ENCODE results near the gene CARS2. TPM values are rescaled to one million over a fixed set of nuclear protein-coding genes. Genes with fewer than 3 reads are reported as not detected.

Gene CARS2, protein sequence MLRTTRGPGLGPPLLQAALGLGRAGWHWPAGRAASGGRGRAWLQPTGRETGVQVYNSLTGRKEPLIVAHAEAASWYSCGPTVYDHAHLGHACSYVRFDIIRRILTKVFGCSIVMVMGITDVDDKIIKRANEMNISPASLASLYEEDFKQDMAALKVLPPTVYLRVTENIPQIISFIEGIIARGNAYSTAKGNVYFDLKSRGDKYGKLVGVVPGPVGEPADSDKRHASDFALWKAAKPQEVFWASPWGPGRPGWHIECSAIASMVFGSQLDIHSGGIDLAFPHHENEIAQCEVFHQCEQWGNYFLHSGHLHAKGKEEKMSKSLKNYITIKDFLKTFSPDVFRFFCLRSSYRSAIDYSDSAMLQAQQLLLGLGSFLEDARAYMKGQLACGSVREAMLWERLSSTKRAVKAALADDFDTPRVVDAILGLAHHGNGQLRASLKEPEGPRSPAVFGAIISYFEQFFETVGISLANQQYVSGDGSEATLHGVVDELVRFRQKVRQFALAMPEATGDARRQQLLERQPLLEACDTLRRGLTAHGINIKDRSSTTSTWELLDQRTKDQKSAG
- total RNA-seq, result 34.0 and 87.5 TPM in 2 replicates

GRCh38 chr13:110705826-110706569 is at the start of gene CARS2:
Gene CARS2, minus strand, starts transcription at chr13:110706116. Its CDS starts 23 bp downstream, at chr13:110706093.

GRCh38 chr13:110713642-110713952 is 7.7 kb upstream of the CARS2 start, which contains the start of gene ING1:
Gene ING1, plus strand, starts transcription at chr13:110713700. Its CDS starts 450 bp downstream, at chr13:110714150.

DNA sequence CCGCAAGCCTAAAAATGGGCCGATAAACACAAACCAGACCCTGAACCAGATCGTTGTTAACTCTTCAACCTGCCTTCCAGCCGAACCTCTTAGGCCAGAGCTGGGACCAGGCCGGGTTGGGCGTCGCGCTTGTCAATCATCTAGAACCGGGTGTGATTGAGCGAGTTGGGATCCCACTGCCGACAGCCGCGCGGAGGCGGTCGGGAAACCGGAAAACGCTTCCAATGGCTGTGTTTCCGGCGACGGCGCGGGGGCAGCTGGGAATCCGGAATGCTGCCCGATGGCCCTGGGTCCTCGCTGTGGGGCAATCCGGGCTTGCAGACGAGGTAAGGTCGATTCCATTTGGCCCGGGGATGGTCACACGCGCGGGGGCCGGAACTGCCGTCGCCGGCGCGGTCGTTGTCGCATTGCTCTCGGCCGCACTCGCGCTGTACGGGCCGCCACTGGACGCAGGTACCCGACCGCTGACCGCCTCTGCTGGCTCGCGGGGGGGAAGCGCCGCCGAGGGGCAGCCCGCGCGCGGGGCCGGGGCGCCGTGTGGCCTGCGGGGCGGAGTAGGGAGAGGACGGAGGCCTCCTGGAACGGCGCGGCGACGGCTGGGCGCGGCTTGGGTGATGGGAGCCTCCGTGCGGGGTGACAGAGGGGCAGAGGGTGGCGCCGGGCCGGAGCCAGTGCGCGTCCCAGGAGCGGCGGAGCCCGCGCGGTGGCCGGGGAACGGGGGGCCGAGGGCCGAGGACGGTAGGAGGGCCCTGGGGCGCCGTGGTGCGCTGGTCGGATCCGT is 90.4 kb downstream of the CARS2 start, which contains the start of gene NAXD:
TSS of gene NAXD (plus strand) at position 224 of the 781 bp plus-strand sequence. CDS start at position 281, 57 bp downstream.

Other genes starting within 250 kb of the CARS2 start
- gene RAB20, start 144.4 kb downstream of the CARS2 start, total RNA-seq, result 0.93 and 1.0 TPM in 2 replicates
- 13.1 and 13.3 TPM in 2 replicates for gene NAXD, start 90.6 kb downstream of the CARS2 start, total RNA-seq
- 7.6 and 8.5 TPM in 2 replicates for gene ING1, start 7.6 kb upstream of the CARS2 start, total RNA-seq
- gene ANKRD10, start 209.0 kb upstream of the CARS2 start, total RNA-seq, result 70.1 and 90.3 TPM in 2 replicates

All from thoracic aorta endothelial cell (primary cell).